Coronary artery (tissue), 2 donors: ENCODE measurements around the gene SARS1.
"Not testable (repeated sequence)": the region's sequence is repeated elsewhere in the genome, so short reads cannot be mapped to it uniquely, and the experiment has no call there.

Experiments
- DNase-seq: peaks from one replicate; pipeline ENCODE4 v3.0.0-alpha.2; 2017; ENCODE audit warnings: low spot score
- H3K27ac ChIP-seq, 2 donors: fragments of 200-600 bp; sonication (generic); one replicate each; pipeline ENCODE4 v1.5.1; 2016 to 2019
- H3K4me3 ChIP-seq: fragments of 200-600 bp; sonication (generic); 2 replicates; pipeline ENCODE4 v1.5.1; 2016; ENCODE audit warnings: mild to moderate bottlenecking, moderate library complexity
- CTCF ChIP-seq: fragments of 200-600 bp; sonication (generic); IDR thresholded peaks from one replicate; pipeline ENCODE4 v1.5.1; 2019; ENCODE audit warnings: antibody characterized with exemption

Gene SARS1

DNA sequence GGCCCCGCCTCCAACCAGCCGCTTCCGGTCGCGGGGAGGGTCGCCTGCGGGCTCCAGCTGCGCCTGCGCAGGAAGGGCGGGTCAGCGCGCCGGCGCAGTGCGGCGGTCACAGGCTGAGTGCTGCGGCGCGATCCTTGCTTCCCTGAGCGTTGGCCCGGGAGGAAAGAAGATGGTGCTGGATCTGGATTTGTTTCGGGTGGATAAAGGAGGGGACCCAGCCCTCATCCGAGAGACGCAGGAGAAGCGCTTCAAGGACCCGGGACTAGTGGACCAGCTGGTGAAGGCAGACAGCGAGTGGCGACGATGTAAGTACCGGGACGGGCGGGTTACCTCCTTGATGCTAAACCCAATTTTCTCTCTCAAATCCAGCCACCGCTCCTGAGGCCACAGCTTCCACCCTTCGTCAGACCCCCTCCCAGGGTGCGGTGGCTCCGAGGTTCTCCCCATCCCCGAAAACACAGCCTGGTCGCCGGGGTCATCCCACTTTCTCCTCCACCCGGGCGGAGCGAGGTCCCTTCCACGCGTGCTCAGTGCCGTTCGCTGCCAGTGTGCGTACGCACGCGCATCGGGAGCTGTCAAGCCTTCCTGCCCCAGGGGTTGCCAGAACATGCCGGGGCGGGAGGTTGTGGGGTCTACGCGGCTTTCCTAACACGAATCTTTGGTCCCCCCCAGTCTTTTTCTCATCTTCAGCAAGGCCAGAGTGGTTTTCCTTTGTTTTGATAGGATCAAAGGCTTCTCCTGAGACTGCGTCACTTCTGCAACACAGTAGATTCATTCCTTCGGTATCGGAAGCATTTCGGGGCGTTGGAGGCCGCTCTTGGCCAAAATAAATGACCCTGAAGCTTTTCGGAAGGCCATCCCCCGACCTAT is at the start of gene SARS1:
Gene SARS1, plus strand, starts transcription at position 95 of the 870 bp plus-strand sequence. Its CDS starts 75 bp downstream, at position 170.
- Histone ChIP-seq H3K4me3 (peak within 1 kb of the TSS; percentile 91), H3K27ac (peak within 1 kb of the TSS; percentile 85 to 95)
- no peak for TF ChIP-seq CTCF
- peak; percentile 89 for DNase-seq

- Histone ChIP-seq H3K27ac (no peak overlapping the region), H3K4me3 (no peak overlapping the region)
- no peak for DNase-seq
- TF ChIP-seq CTCF, result no peak
Measured at GRCh38 chr1:109164538-109164937, 49.2 kb upstream of the SARS1 start.

GRCh38 chr1:109167001-109167506 is 46.7 kb upstream of the SARS1 start:
- H3K27ac ChIP-seq, result no peak overlapping the region
- no peak for TF ChIP-seq CTCF
- DNase-seq, result no peak
- H3K4me3 ChIP-seq, result no peak overlapping the region

- no peak overlapping the region for H3K27ac ChIP-seq
- H3K4me3 ChIP-seq, result no peak overlapping the region
- TF ChIP-seq CTCF, result no peak
- DNase-seq, result no peak
Measured at GRCh38 chr1:109170035-109170764, 43.5 kb upstream of the SARS1 start.

DNA sequence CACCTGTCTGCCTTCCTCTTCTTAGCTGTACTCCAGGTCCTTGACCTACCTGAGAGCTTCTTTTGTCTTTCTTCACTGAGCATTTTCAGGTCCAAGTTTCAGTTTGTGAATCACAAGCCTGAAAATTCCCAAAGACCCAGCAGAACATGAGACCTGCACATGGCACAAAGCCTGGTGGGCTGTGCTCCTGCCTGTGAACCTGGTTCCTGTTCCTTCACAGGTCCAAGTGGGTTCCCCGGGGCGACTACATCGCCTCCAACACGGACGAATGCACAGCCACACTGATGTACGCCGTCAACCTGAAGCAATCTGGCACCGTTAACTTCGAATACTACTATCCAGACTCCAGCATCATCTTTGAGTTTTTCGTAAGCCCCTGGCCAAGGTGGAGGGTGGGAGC is 42.1 kb upstream of the SARS1 start:
- H3K27ac ChIP-seq, result no peak overlapping the region
- no peak for DNase-seq
- H3K4me3 ChIP-seq, result no peak overlapping the region
- TF ChIP-seq CTCF, result no peak

DNA sequence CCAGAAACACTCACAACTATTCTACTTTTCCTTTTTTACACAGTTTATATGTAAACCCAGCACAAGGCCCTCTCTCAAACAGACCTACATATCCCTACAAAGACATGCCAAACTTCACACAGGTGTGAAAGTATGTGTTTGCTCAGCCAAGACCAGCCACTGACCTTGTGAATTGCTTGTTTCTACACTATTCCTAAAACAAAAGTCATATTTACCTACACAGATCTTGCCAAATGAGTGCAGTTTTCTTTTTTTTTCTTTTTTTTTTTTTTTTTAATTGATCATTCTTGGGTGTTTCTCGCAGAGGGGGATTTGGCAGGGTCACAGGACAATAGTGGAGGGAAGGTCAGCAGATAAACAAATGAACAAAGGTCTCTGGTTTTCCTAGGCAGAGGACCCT is 37.4 kb upstream of the SARS1 start:
- H3K27ac ChIP-seq, H3K4me3 ChIP-seq, DNase-seq: not testable (repeated sequence)

- DNase-seq, H3K4me3 ChIP-seq, H3K27ac ChIP-seq: not testable (repeated sequence)
Measured at GRCh38 chr1:109180715-109181084, 33.0 kb upstream of the SARS1 start.
